Peyer's patch (tissue), 4 donors: ENCODE measurements around the gene PPP1R16B. TPM values are rescaled to one million over a fixed set of nuclear protein-coding genes. Genes with fewer than 3 reads are reported as not detected.

Experiments
- DNase-seq, 3 donors: peaks; one replicate each; pipeline ENCODE4 v3.0.0-alpha.2; 2017 to 2019
- H3K27ac ChIP-seq, 4 donors: fragments of 200-600 bp; sonication (generic); one replicate each; pipeline ENCODE4 v1.5.1; 2016 to 2019
- H3K27me3 ChIP-seq, 2 donors: fragments of 200-600 bp; sonication (generic); one replicate each; pipeline ENCODE4 v1.5.1; 2019
- H3K36me3 ChIP-seq, 3 donors: fragments of 200-600 bp; sonication (generic); one replicate each; pipeline ENCODE4 v1.5.1; 2016 to 2019
- H3K4me1 ChIP-seq, 4 donors: fragments of 200-600 bp; sonication (generic); one replicate each; pipeline ENCODE4 v1.5.1; 2016 to 2019
- H3K4me3 ChIP-seq, 4 donors: fragments of 200-600 bp; sonication (generic); 1 replicate in 3 of 4; 2 replicates in 1 of 4; pipeline ENCODE4 v1.5.1; 2016 to 2019; ENCODE audit warnings: mild to moderate bottlenecking in 1 of 4
- H3K9me3 ChIP-seq, 4 donors: fragments of 200-600 bp; sonication (generic); one replicate each; pipeline ENCODE4 v1.5.1; 2016 to 2019; ENCODE audit warnings: mild to moderate bottlenecking in 1 of 4
- CTCF ChIP-seq, 6 experiments: fragments of 450-650 bp in 4 of 6; fragments of 200-600 bp in 2 of 6; sonication (generic) in 1 of 6; IDR thresholded peaks; one replicate each; pipeline ENCODE4 v1.5.1; 2017 to 2019; ENCODE audit warnings: antibody characterized with exemption in 6 of 6, mild to moderate bottlenecking in 3 of 6, moderate library complexity in 1 of 6
- POLR2A ChIP-seq, 2 donors: fragments of 450-650 bp; IDR thresholded peaks; one replicate each; pipeline ENCODE4 v1.5.1; 2017; ENCODE audit warnings: antibody characterized with exemption in 2 of 2, mild to moderate bottlenecking in 2 of 2, moderate library complexity in 2 of 2
- total RNA-seq, 4 donors: library from RNA; depleted of rRNA; stranded (reverse); fragments of >200 nt; gene quantifications; one replicate each; pipeline ENCODE4 v1.1.0, GENCODE V29; 2016

PPP1R16B gene
- total RNA-seq, 4 donors from 2014 or later, result 3.2 to 41.3 (median 7.2) TPM

GRCh38 chr20:38798266-38798665 lies 7.2 kb upstream of the PPP1R16B start:
- H3K4me1 ChIP-seq, result no peaks in the 10 kb centered on the region
- TF ChIP-seq CTCF (IDR thresholded peaks at IDR 0.05), result no peak
- TF ChIP-seq POLR2A (IDR thresholded peaks at IDR 0.05), result no peak

GRCh38 chr20:38799203-38799602 lies 6.3 kb upstream of the PPP1R16B start:
- Histone ChIP-seq H3K4me1 (peaks cover 0 to under 1% (median 0%) of the 10 kb centered on the region in 4 donors), H3K9me3 (no peaks in the 10 kb centered on the region), H3K27me3 (no peaks in the 10 kb centered on the region), H3K27ac (no peak overlapping the region), H3K4me3 (no peak overlapping the region), H3K36me3 (no peaks in the 10 kb centered on the region)
- DNase-seq, result peak in 1 of 3 donors; percentile 44
- TF ChIP-seq CTCF (IDR thresholded peaks at IDR 0.05), result no peak
- no peak for TF ChIP-seq POLR2A (IDR thresholded peaks at IDR 0.05)

More at GRCh38 chr20:38798266-38798665, 7.2 kb upstream of the PPP1R16B start:
- H3K9me3 ChIP-seq, result no peaks in the 10 kb centered on the region
- no peak overlapping the region for H3K27ac ChIP-seq
- no peaks in the 10 kb centered on the region for H3K27me3 ChIP-seq
- DNase-seq, result no peak
- H3K4me3 ChIP-seq, result no peak overlapping the region
- H3K36me3 ChIP-seq, result no peaks in the 10 kb centered on the region

- Histone ChIP-seq H3K36me3 (no peaks in the 10 kb centered on the region), H3K4me3 (no peak overlapping the region), H3K27ac (no peak overlapping the region), H3K4me1 (peaks cover 0 to 6% (median 1%) of the 10 kb centered on the region in 4 donors), H3K27me3 (peaks cover 0 to 4% of the 10 kb centered on the region in 2 donors), H3K9me3 (no peaks in the 10 kb centered on the region)
- TF ChIP-seq CTCF (IDR thresholded peaks at IDR 0.05) (no peak), POLR2A (IDR thresholded peaks at IDR 0.05) (no peak)
- DNase-seq, result no peak
Measured at GRCh38 chr20:38800882-38801281, 4.6 kb upstream of the PPP1R16B start.

GRCh38 chr20:38804221-38804620 lies 1.3 kb upstream of the PPP1R16B start:
- peak in 1 of 3 donors; percentile 9 for DNase-seq
- TF ChIP-seq CTCF (IDR thresholded peaks at IDR 0.05), result no peak
- no peak for TF ChIP-seq POLR2A (IDR thresholded peaks at IDR 0.05)
- no peak overlapping the region for H3K4me3 ChIP-seq
- H3K27me3 ChIP-seq, result peaks cover 0 to 10% of the 10 kb centered on the region in 2 donors
- peak overlapping the region; percentile 82 to 96 (median 88) for H3K27ac ChIP-seq
- no peaks in the 10 kb centered on the region for H3K9me3 ChIP-seq
- peaks cover 0 to 22% (median 16%) of the 10 kb centered on the region in 4 donors for H3K4me1 ChIP-seq
- no peaks in the 10 kb centered on the region for H3K36me3 ChIP-seq

GRCh38 chr20:38804682-38805501 lies 605 bp upstream of the PPP1R16B start:
- Histone ChIP-seq H3K9me3 (no peaks in the 10 kb centered on the region), H3K4me1 (peaks cover 0 to 24% (median 18%) of the 10 kb centered on the region in 4 donors), H3K27ac (peak overlapping the region; percentile 82 to 96 (median 88)), H3K27me3 (peaks cover 0 to 10% of the 10 kb centered on the region in 2 donors), H3K4me3 (peak overlapping the region; percentile 61 to 87 (median 78)), H3K36me3 (no peaks in the 10 kb centered on the region)
- peak; percentile 55 to 93 (median 90) for DNase-seq
- TF ChIP-seq CTCF (IDR thresholded peaks at IDR 0.05), result no peak
- TF ChIP-seq POLR2A (IDR thresholded peaks at IDR 0.05), result no peak
